Natural killer cell (primary cell): ENCODE results near the gene LAPTM5. TPM values are rescaled to one million over a fixed set of nuclear protein-coding genes. Genes with fewer than 3 reads are reported as not detected.

Experiments
- ATAC-seq, 3 donors: fragments of 150-1000 bp in 2 of 3; fragments of 200-7000 bp in 1 of 3; cut with Tn5 transposase; 1 replicate in 1 of 3; 2 replicates in 2 of 3; pipeline ENCODE4 v1.10.0; 2021; ENCODE audit warnings: mild to moderate bottlenecking in 2 of 3, moderate library complexity in 2 of 3
- DNase-seq, 2 donors: peaks; one replicate each; pipeline versions ENCODE4 v3.0.0 to v3.0.0-alpha.2; 2013 to 2021; ENCODE audit warnings: mixed read lengths in 1 of 2
- H3K27ac ChIP-seq: one replicate; pipeline ENCODE4 v1.5.1; 2013; ENCODE audit warnings: mild to moderate bottlenecking, low read length
- H3K27me3 ChIP-seq: one replicate; pipeline ENCODE4 v1.6.1; 2013; ENCODE audit warnings: low read length; ENCODE audit not compliant: control insufficient read depth, insufficient read depth
- H3K36me3 ChIP-seq: one replicate; pipeline ENCODE4 v1.6.1; 2013; ENCODE audit warnings: low read length; ENCODE audit not compliant: control insufficient read depth, insufficient read depth
- H3K4me1 ChIP-seq: one replicate; pipeline ENCODE4 v1.6.1; 2013; ENCODE audit warnings: low read length; ENCODE audit not compliant: control insufficient read depth, insufficient read depth
- H3K4me3 ChIP-seq: one replicate; pipeline ENCODE4 v1.5.1; 2013; ENCODE audit warnings: low read length
- H3K9me3 ChIP-seq: one replicate; pipeline ENCODE4 v1.6.1; 2013; ENCODE audit warnings: low read length; ENCODE audit not compliant: control insufficient read depth, insufficient read depth
- H3K27ac Mint-ChIP-seq, 2 donors: one replicate each; pipeline ENCODE4 v1.8.0; 2022; ENCODE audit warnings: mild to moderate bottlenecking in 2 of 2, mixed read lengths in 2 of 2, moderate library complexity in 1 of 2
- H3K27me3 Mint-ChIP-seq, 2 donors: one replicate each; pipeline ENCODE4 v1.8.0; 2022; ENCODE audit warnings: low read depth in 2 of 2, mixed read lengths in 2 of 2
- H3K36me3 Mint-ChIP-seq: one replicate; pipeline ENCODE4 v1.8.0; 2022; ENCODE audit warnings: mixed read lengths
- H3K4me1 Mint-ChIP-seq, 2 donors: one replicate each; pipeline ENCODE4 v1.8.0; 2022; ENCODE audit warnings: mixed read lengths in 2 of 2
- H3K4me3 Mint-ChIP-seq: one replicate; pipeline ENCODE4 v1.8.0; 2022; ENCODE audit warnings: mild to moderate bottlenecking, moderate library complexity, mixed read lengths
- H3K9me3 Mint-ChIP-seq, 2 donors: one replicate each; pipeline ENCODE4 v1.8.0; 2022; ENCODE audit warnings: mixed read lengths in 2 of 2
- CTCF ChIP-seq: fragments of 200-600 bp; IDR thresholded peaks from one replicate; pipeline ENCODE4 v1.8.0; 2022; ENCODE audit warnings: antibody characterized with exemption
- WGBS: methylation state at CpG from one replicate; pipeline ENCODE4 v1.1.7; 2013; ENCODE audit warnings: missing lambda C conversion rate; ENCODE audit not compliant: insufficient coverage; 5-methylcytosine and 5-hydroxymethylcytosine counted together
- intact Hi-C: fragments of 100-400 bp; cut with micrococcal nuclease; formaldehyde crosslinking; loops from one replicate; pipeline ENCODE4 v1.14.2; 2022
- total RNA-seq, 4 donors: library from RNA; stranded (reverse); fragments of 120-200 nt in 1 of 4; gene quantifications; one replicate each; pipeline versions ENCODE4 v1.2.3 to v1.2.4, GENCODE V29; 2013 to 2022

LAPTM5 gene
- total RNA-seq, 3 donors from 2014 or later (not counting 1 experiment from before 2014, with no cell fraction given), result 520 to 674 (median 533) TPM

GRCh38 chr1:30721341-30721793 lies 36.2 kb downstream of the LAPTM5 start:
- Histone ChIP-seq H3K27me3 (no peaks in the 10 kb centered on the region), H3K4me3 (no peak overlapping the region), H3K36me3 (peaks cover 5% of the 10 kb centered on the region), H3K4me1 (peaks cover 38% of the 10 kb centered on the region), H3K9me3 (no peaks in the 10 kb centered on the region), H3K27ac (no peak overlapping the region)
- DNase-seq, result no peak
- H3K36me3 Mint-ChIP-seq, result no peaks in the 10 kb centered on the region
- WGBS, result 97% methylated on average over 27 of the region's 27 CpGs
- no peaks in the 10 kb centered on the region for H3K27me3 Mint-ChIP-seq
- H3K4me3 Mint-ChIP-seq, result no peak overlapping the region
- H3K9me3 Mint-ChIP-seq, result no peaks in the 10 kb centered on the region
- intact Hi-C loops, result no loop called here
- no peak for ATAC-seq
- no peak overlapping the region for H3K27ac Mint-ChIP-seq
- peaks cover 0 to 22% of the 10 kb centered on the region in 2 donors for H3K4me1 Mint-ChIP-seq
- no peak for TF ChIP-seq CTCF

GRCh38 chr1:30720271-30721223 lies 37.0 kb downstream of the LAPTM5 start:
- 88% methylated on average over 15 of the region's 16 CpGs for WGBS

GRCh38 chr1:30719406-30720270 lies 37.9 kb downstream of the LAPTM5 start:
- Mint-ChIP-seq H3K27me3 (no peaks in the 10 kb centered on the region), H3K4me1 (peaks cover 0 to 22% of the 10 kb centered on the region in 2 donors), H3K9me3 (no peaks in the 10 kb centered on the region), H3K27ac (peak overlapping the region; percentile 98 to 100), H3K36me3 (no peaks in the 10 kb centered on the region), H3K4me3 (peak overlapping the region; percentile 89)
- ATAC-seq, result no peak
- Histone ChIP-seq H3K9me3 (peaks cover 10% of the 10 kb centered on the region), H3K36me3 (peaks cover 3% of the 10 kb centered on the region), H3K4me3 (peak overlapping the region; percentile 96), H3K27ac (peak overlapping the region; percentile 100), H3K27me3 (no peaks in the 10 kb centered on the region), H3K4me1 (peaks cover 38% of the 10 kb centered on the region)
- intact Hi-C loops, result loop anchor here (1.0 kb wide), 2 partner anchors 60 to 210 kb away; no protein-coding TSS in a partner anchor
- 33% methylated on average over 21 of the region's 21 CpGs for WGBS
- DNase-seq, result peak in 1 of 2 donors; percentile 29
- TF ChIP-seq CTCF, result peak; percentile 56

More at GRCh38 chr1:30720271-30721223, 37.0 kb downstream of the LAPTM5 start:
- Histone ChIP-seq H3K4me1 (peaks cover 38% of the 10 kb centered on the region), H3K4me3 (no peak overlapping the region), H3K27ac (no peak overlapping the region), H3K36me3 (peaks cover 3% of the 10 kb centered on the region), H3K27me3 (no peaks in the 10 kb centered on the region), H3K9me3 (peaks cover 5% of the 10 kb centered on the region)
- Mint-ChIP-seq H3K36me3 (no peaks in the 10 kb centered on the region), H3K27me3 (no peaks in the 10 kb centered on the region), H3K4me3 (no peak overlapping the region), H3K27ac (peak overlapping the region in 1 of 2 donors; percentile 100), H3K4me1 (peaks cover 0 to 22% of the 10 kb centered on the region in 2 donors), H3K9me3 (no peaks in the 10 kb centered on the region)
- intact Hi-C loops, result no loop called here
- DNase-seq (no peak), ATAC-seq (no peak)
- TF ChIP-seq CTCF, result no peak
